Keratinocyte (primary cell): Measurements from ENCODE around the gene OSBPL8. TPM values are rescaled to one million over a fixed set of nuclear protein-coding genes. Genes with fewer than 3 reads are reported as not detected.

Experiments
- DNase-seq: peaks from one replicate; pipeline ENCODE4 v3.0.0-alpha.2; 2011; ENCODE audit warnings: low read depth, missing footprints, low spot score
- FAIRE-seq: peaks from 2 replicates; lab custom pipeline; 2011; peaks lifted over from hg19 to GRCh38; lab: Jason Lieb, UNC
- H2AFZ ChIP-seq: 2 replicates; pipeline ENCODE4 v1.6.0; 2012; ENCODE audit warnings: low read length, control low read depth, inconsistent platforms; ENCODE audit not compliant: control insufficient read depth
- H3K27ac ChIP-seq: 2 replicates; pipeline ENCODE4 v1.5.1; 2011; ENCODE audit warnings: low read length; ENCODE audit not compliant: control insufficient read depth, insufficient read depth
- H3K27me3 ChIP-seq: 3 replicates; pipeline ENCODE4 v1.6.0; 2011; ENCODE audit warnings: low read length; ENCODE audit not compliant: control insufficient read depth, insufficient read depth; ENCODE audit errors: extremely low read depth
- H3K36me3 ChIP-seq, 2 experiments: 2 replicates in 1 of 2; 3 replicates in 1 of 2; pipeline ENCODE4 v1.5.1; 2011; ENCODE audit warnings: low read length in 2 of 2, mild to moderate bottlenecking in 1 of 2; ENCODE audit not compliant: control insufficient read depth in 2 of 2, insufficient read depth in 2 of 2; ENCODE audit errors: extremely low read depth in 1 of 2
- H3K4me1 ChIP-seq: 3 replicates; pipeline ENCODE4 v1.5.1; 2011; ENCODE audit warnings: low read length; ENCODE audit not compliant: control insufficient read depth, insufficient read depth; ENCODE audit errors: extremely low read depth
- H3K4me2 ChIP-seq: 3 replicates; pipeline ENCODE4 v1.6.0; 2011; ENCODE audit warnings: low read depth, low read length; ENCODE audit not compliant: control insufficient read depth, insufficient read depth; ENCODE audit errors: extremely low read depth
- H3K4me3 ChIP-seq, 3 experiments: fragments of 200-600 bp in 1 of 3; sonication (generic) in 1 of 3; 2 replicates in 2 of 3; 3 replicates in 1 of 3; pipeline ENCODE4 v1.5.1; 2011 to 2016; ENCODE audit warnings: low read length in 3 of 3, mild to moderate bottlenecking in 3 of 3, control low read depth in 2 of 3, inconsistent platforms in 1 of 3, low read depth in 1 of 3, mixed read lengths in 1 of 3, mixed run types in 1 of 3, moderate library complexity in 1 of 3; ENCODE audit not compliant: control insufficient read depth in 2 of 3, insufficient read depth in 2 of 3; ENCODE audit errors: extremely low read depth in 1 of 3
- H3K79me2 ChIP-seq: 2 replicates; pipeline ENCODE4 v1.6.0; 2012; ENCODE audit warnings: low read length; ENCODE audit not compliant: control insufficient read depth, insufficient read depth
- H3K9ac ChIP-seq: 3 replicates; pipeline ENCODE4 v1.6.0; 2011; ENCODE audit warnings: low read length; ENCODE audit not compliant: control insufficient read depth, insufficient read depth; ENCODE audit errors: extremely low read depth
- H3K9me1 ChIP-seq: 3 replicates; pipeline ENCODE4 v1.6.0; 2011; ENCODE audit warnings: low read length; ENCODE audit not compliant: control insufficient read depth, insufficient read depth; ENCODE audit errors: extremely low read depth
- H3K9me3 ChIP-seq: 2 replicates; pipeline ENCODE4 v1.5.1; 2012; ENCODE audit warnings: low read depth, low read length; ENCODE audit not compliant: control insufficient read depth
- H4K20me1 ChIP-seq: 3 replicates; pipeline ENCODE4 v1.6.0; 2011; ENCODE audit warnings: low read length; ENCODE audit not compliant: control insufficient read depth, insufficient read depth; ENCODE audit errors: extremely low read depth
- EZH2 ChIP-seq: IDR thresholded peaks from one replicate; pipeline ENCODE4 v1.6.1; 2012; ENCODE audit warnings: inconsistent platforms, mild to moderate bottlenecking, low read length, moderate library complexity
- dilution Hi-C: fragments of 300-500 bp; cut with MboI; formaldehyde crosslinking; loops from one replicate; pipeline ENCODE4 v1.7.0; 2020; ENCODE audit warnings: low sequenced_read_pairs; ENCODE audit not compliant: extremely low pct_ligation_motif_present
- polyA plus RNA-seq, 5 experiments: library from polyadenylated mRNA; depleted of rRNA in 3 of 5; stranded (reverse) in 3 of 5; stranded (forward) in 1 of 5; unstranded in 1 of 5; fragments of >200 nt; gene quantifications; 1 replicate in 1 of 5; 2 replicates in 3 of 5; 3 replicates in 1 of 5; pipeline versions ENCODE4 v1.2.1 to v1.2.3, GENCODE V29; 2011 to 2012; ENCODE audit warnings: missing spikeins in 2 of 5, low read depth in 1 of 5, low replicate concordance in 1 of 5
- TF ChIP-seq, protein P1 (sequence below), 3 experiments: IDR thresholded peaks in 1 of 3; conservative IDR thresholded peaks in 1 of 3; optimal IDR thresholded peaks in 1 of 3; 2 replicates in 2 of 3; 3 replicates in 1 of 3; pipeline versions ENCODE3 to v1.5.1; 2011; ENCODE audit warnings: low read length in 3 of 3, mild to moderate bottlenecking in 3 of 3, moderate library complexity in 2 of 3, control low read depth in 1 of 3, inconsistent platforms in 1 of 3; ENCODE audit not compliant: insufficient read depth in 2 of 3; ENCODE audit errors: extremely low read depth in 1 of 3

OSBPL8 gene
- polyA plus RNA-seq, 1 donor (not counting 4 experiments of a cell fraction or from before 2014, with no cell fraction given), result 33.7 TPM

DNA sequence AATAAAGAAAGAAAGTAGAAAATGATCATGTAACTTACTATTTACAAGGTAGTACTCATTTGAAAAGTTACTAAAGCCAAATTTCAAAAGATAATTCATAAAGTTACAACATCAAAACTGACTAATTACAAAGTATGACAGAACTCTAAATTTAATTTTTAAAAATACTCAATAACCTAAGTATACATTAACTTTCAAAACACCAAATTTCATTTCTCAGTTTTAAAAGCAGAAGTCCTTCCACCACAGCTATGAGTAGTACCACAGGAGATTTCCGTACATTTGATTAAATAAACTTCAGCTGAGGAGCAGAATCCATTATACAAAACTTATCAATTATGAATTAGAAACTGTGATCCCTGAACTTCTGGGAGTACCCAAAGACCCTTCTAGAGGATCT is 110.6 kb downstream of the OSBPL8 start:
- Histone ChIP-seq H3K36me3 (peaks cover 0 to 2% of the 10 kb centered on the region in 2 experiments), H3K4me2 (no peak overlapping the region), H3K27me3 (no peaks in the 10 kb centered on the region), H3K79me2 (peaks cover 8% of the 10 kb centered on the region), H3K9ac (no peak overlapping the region), H3K9me1 (no peaks in the 10 kb centered on the region), H3K4me1 (peaks cover 21% of the 10 kb centered on the region), H4K20me1 (no peaks in the 10 kb centered on the region), H2AFZ (no peak overlapping the region), H3K4me3 (no peak overlapping the region), H3K27ac (no peak overlapping the region), H3K9me3 (no peaks in the 10 kb centered on the region)
- DNase-seq, result no peak
- TF ChIP-seq, protein P1, sequence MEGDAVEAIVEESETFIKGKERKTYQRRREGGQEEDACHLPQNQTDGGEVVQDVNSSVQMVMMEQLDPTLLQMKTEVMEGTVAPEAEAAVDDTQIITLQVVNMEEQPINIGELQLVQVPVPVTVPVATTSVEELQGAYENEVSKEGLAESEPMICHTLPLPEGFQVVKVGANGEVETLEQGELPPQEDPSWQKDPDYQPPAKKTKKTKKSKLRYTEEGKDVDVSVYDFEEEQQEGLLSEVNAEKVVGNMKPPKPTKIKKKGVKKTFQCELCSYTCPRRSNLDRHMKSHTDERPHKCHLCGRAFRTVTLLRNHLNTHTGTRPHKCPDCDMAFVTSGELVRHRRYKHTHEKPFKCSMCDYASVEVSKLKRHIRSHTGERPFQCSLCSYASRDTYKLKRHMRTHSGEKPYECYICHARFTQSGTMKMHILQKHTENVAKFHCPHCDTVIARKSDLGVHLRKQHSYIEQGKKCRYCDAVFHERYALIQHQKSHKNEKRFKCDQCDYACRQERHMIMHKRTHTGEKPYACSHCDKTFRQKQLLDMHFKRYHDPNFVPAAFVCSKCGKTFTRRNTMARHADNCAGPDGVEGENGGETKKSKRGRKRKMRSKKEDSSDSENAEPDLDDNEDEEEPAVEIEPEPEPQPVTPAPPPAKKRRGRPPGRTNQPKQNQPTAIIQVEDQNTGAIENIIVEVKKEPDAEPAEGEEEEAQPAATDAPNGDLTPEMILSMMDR (optimal IDR thresholded peaks at IDR 0.05 in 1 of 3, IDR thresholded peaks at IDR 0.05 in 1 of 3, conservative IDR thresholded peaks at IDR 0.05 in 1 of 3; ENCODE audit: extremely low read depth in 1 of 3, insufficient read depth in 2 of 3, low read length in 3 of 3), result no peak
- TF ChIP-seq EZH2, result no peak
- dilution Hi-C loops, result no loop called here
- no peak for FAIRE-seq

DNA sequence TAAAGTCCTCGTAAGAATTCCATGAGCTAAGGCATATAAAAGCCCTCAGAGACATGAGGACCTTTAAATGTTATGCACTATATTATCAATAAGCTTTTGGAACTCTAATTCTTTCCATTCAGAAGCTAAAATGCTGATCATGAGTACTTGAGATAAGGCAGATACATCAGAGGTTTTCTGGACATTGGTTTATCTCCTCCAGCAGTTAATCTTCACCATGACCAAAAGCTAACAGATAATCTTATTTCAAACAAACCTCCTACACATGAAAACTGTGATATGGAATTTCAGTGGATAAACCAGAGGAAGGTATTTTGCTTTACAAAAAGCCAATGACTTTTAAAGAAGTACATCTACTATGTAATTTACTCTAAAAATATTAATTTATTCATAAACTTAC is 113.5 kb downstream of the OSBPL8 start:
- peaks cover 13% of the 10 kb centered on the region for H3K79me2 ChIP-seq
- H3K4me3 ChIP-seq, result no peak overlapping the region
- H3K27me3 ChIP-seq, result no peaks in the 10 kb centered on the region
- peaks cover 0 to 2% of the 10 kb centered on the region in 2 experiments for H3K36me3 ChIP-seq
- no peak overlapping the region for H2AFZ ChIP-seq
- no peak overlapping the region for H3K9ac ChIP-seq
- TF ChIP-seq, protein P1 (optimal IDR thresholded peaks at IDR 0.05 in 1 of 3, IDR thresholded peaks at IDR 0.05 in 1 of 3, conservative IDR thresholded peaks at IDR 0.05 in 1 of 3; ENCODE audit: extremely low read depth in 1 of 3, insufficient read depth in 2 of 3, low read length in 3 of 3), result no peak
- no peak for TF ChIP-seq EZH2
- dilution Hi-C loops, result no loop called here
- no peaks in the 10 kb centered on the region for H3K9me1 ChIP-seq
- H3K4me1 ChIP-seq, result peaks cover 19% of the 10 kb centered on the region
- H3K9me3 ChIP-seq, result no peaks in the 10 kb centered on the region
- no peak for FAIRE-seq
- no peak overlapping the region for H3K27ac ChIP-seq
- no peaks in the 10 kb centered on the region for H4K20me1 ChIP-seq
- no peak overlapping the region for H3K4me2 ChIP-seq
- DNase-seq, result no peak
